ENCODE results near the gene ACSM2A. TPM values are rescaled to one million over a fixed set of nuclear protein-coding genes. Genes with fewer than 3 reads are reported as not detected.
"Not testable (repeated sequence)": the region's sequence is repeated elsewhere in the genome, so short reads cannot be mapped to it uniquely, and the experiment has no call there.

Gene ACSM2A
- total RNA-seq, 4 donors from 2014 or later, result not detected

DNA sequence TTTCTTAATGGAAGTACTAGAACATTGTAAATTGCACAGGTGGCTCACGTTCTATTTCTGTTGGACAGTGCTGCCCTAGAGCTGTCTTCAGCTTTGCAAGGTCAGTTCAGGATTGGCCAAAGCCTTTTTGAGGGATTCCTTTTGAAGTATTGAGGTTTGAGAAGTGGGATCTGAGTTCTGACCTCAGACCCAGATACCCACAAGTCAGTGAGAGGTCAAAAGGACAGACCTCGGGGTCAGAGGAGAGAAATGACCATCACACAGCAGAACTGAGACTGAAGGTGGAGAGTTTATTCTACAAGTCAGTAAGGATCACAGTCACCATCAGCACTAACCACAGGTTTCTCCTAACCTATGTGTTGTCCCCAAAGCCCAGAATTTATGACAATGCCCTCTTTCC is 40.3 kb upstream of the ACSM2A start:
- no peak for TF ChIP-seq POLR2A (IDR thresholded peaks at IDR 0.05)
- no peaks in the 10 kb centered on the region for H3K4me1 ChIP-seq
- H3K27ac ChIP-seq, result no peak overlapping the region
- no peak overlapping the region for H3K4me3 ChIP-seq
- no peaks in the 10 kb centered on the region for H3K9me3 ChIP-seq
- WGBS, 2 donors, result 70 to 78% methylated on average over 2 of the region's 2 CpGs
- DNase-seq, result no peak
- no peaks in the 10 kb centered on the region for H3K27me3 ChIP-seq
- intact Hi-C loops (cut with DNase I), result no loop called here
- no peaks in the 10 kb centered on the region for H3K36me3 ChIP-seq

DNA sequence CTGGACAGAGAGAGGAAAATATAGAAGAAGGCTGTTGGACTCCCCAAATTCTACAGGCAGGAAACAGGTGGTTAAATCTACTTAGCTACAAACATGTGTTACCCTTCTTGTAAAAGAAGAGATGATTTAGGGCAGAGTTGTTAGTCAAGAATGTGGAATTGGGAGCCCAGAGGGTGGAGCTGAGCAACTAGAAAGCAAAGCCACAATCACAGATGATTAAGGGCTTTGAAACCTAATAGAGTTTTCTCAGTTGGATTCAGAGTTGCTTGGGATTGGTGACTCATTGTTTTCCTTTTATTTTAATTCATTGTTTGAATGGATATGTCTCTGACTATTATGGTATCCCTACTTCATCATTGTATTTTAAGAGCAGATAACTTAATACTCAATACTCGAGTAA is 35.8 kb upstream of the ACSM2A start:
- H3K4me1 ChIP-seq, result no peaks in the 10 kb centered on the region
- DNase-seq, result no peak
- TF ChIP-seq, protein P1, sequence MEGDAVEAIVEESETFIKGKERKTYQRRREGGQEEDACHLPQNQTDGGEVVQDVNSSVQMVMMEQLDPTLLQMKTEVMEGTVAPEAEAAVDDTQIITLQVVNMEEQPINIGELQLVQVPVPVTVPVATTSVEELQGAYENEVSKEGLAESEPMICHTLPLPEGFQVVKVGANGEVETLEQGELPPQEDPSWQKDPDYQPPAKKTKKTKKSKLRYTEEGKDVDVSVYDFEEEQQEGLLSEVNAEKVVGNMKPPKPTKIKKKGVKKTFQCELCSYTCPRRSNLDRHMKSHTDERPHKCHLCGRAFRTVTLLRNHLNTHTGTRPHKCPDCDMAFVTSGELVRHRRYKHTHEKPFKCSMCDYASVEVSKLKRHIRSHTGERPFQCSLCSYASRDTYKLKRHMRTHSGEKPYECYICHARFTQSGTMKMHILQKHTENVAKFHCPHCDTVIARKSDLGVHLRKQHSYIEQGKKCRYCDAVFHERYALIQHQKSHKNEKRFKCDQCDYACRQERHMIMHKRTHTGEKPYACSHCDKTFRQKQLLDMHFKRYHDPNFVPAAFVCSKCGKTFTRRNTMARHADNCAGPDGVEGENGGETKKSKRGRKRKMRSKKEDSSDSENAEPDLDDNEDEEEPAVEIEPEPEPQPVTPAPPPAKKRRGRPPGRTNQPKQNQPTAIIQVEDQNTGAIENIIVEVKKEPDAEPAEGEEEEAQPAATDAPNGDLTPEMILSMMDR (IDR thresholded peaks at IDR 0.05), result no peak
- TF ChIP-seq POLR2A (IDR thresholded peaks at IDR 0.05), result no peak
- 65 to 77% methylated on average over 1 of the region's 1 CpG for WGBS, 2 donors
- H3K9me3 ChIP-seq, result no peaks in the 10 kb centered on the region
- no peaks in the 10 kb centered on the region for H3K27me3 ChIP-seq
- no peak overlapping the region for H3K4me3 ChIP-seq
- H3K36me3 ChIP-seq, result no peaks in the 10 kb centered on the region
- H3K27ac ChIP-seq, result no peak overlapping the region
- intact Hi-C loops (cut with DNase I), result no loop called here

DNA sequence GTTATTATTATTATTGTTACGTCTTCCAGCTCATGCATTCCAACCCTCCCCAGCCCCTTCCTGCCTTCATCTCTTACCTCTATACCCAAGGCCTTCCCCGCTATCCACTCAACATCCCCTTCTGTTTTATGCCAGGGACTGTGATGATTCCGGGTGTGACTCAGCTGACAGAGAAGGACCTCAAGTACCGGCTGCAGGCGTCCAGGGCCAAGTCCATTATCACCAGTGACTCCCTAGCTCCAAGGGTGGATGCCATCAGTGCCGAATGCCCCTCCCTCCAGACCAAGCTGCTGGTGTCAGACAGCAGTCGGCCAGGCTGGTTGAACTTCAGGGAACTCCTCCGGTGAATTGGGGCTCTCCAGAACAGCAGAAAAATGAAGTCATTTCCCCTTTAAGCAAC is 32.2 kb upstream of the ACSM2A start:
- H3K27ac ChIP-seq; H3K9me3 ChIP-seq; DNase-seq; intact Hi-C loops (cut with DNase I); H3K27me3 ChIP-seq; H3K36me3 ChIP-seq; H3K4me3 ChIP-seq; H3K4me1 ChIP-seq: not testable (repeated sequence)
- 84 to 88% methylated on average over 6 to 7 of the region's 8 CpGs for WGBS, 2 donors

DNA sequence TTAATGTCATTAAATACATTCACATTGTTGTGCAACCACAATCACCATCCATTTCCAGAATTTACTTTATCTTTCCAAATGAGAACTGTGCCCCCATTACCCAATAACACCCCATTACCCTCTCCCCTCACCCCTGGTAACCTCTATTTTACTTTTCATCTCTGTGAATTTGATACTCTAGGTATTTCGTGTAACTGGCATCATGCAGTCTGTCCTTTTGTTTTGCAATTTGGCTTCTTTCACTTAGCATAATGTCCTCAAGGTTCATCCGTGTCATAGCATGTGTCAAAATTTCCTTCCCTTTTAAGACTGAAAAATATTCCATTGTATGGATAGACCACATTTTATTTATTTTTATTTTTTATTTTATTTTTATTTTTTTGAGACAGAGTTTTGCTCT is 29.6 kb upstream of the ACSM2A start:
- H3K4me1 ChIP-seq; H3K4me3 ChIP-seq; intact Hi-C loops (cut with DNase I); H3K36me3 ChIP-seq; H3K9me3 ChIP-seq; H3K27ac ChIP-seq; H3K27me3 ChIP-seq; DNase-seq: not testable (repeated sequence)
- WGBS, 2 donors, result 54 to 60% methylated on average over 2 of the region's 2 CpGs

DNA sequence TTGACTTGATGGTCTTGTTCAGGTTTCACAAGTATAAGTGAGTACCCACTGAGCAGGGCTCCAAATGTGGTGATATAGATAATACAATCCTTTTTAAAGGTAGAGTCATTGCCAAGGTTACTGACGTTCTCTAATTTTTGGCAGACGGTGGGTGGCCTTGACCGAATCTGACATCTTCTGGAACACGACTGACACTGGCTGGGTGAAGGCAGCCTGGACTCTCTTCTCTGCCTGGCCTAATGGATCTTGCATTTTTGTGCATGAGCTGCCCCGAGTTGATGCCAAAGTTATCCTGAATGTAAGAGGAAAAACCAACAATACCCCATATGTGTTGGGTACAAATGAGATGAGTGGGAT is 27.6 kb upstream of the ACSM2A start:
- H3K4me3 ChIP-seq; H3K9me3 ChIP-seq; H3K27ac ChIP-seq; H3K27me3 ChIP-seq; H3K4me1 ChIP-seq; intact Hi-C loops (cut with DNase I); H3K36me3 ChIP-seq; DNase-seq: not testable (repeated sequence)
- WGBS, 2 donors, result 75 to 76% methylated on average over 4 to 5 of the region's 5 CpGs

DNA sequence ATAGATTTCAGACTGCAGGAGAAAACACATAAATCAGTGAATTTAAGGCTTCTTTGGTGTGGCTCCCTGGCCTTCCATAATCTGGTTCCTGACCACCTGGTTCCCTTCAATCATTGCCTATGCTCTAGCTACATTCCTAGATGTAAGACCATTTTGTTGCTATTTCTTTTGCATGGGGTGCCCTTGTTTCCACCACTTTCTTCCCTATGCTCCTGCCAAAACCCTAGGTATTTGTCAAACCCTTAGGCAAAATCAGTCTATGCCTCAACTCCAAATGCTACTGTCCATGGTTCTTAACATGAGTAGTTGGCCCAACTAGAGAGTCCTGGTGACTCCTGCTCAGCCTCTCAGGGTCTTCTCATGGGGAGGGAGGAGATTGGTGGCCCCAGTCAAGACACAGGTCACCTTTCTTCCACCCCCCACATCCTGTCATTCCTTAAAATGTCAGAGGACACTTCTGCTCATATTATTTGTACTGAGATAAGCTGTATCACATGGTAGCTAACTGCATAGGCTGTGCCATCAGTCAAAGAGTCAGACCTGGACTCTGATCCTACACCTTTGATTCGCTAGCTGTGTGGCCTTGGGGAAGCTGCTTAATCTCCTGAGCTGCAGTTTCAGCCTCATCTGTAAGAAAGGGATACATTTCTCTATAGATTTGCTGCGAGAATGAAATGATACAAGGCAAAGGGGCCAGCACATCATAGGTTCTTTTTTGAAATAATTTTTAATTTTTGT is 27.0 kb upstream of the ACSM2A start:
- 53 to 67% methylated on average over 2 of the region's 2 CpGs for WGBS, 2 donors
- Histone ChIP-seq H3K27ac (no peak overlapping the region), H3K27me3 (no peaks in the 10 kb centered on the region), H3K4me3 (no peak overlapping the region), H3K36me3 (no peaks in the 10 kb centered on the region), H3K4me1 (no peaks in the 10 kb centered on the region), H3K9me3 (no peaks in the 10 kb centered on the region)
- TF ChIP-seq, protein P1 (IDR thresholded peaks at IDR 0.05), result no peak
- TF ChIP-seq POLR2A (IDR thresholded peaks at IDR 0.05), result no peak
- no peak for DNase-seq
- intact Hi-C loops (cut with DNase I), result no loop called here

DNA sequence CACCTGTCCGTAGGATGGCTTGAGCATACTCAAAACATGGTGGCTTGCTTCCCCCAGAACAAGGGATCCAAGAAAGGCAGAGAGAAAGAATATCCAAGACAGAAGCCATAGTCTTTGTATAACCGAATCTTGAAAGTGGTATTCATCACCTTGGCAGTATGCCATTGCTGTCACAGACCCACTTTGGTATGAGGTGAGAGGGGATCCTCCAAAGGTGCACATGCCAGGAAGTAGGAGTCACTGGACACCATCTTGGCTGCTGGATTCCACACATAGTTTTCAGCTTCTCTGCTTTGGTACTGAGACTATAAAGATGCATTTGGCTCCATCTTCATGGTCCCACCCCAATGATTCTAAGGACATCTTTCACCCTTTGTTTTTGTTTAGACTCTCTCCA is 23.9 kb upstream of the ACSM2A start:
- H3K27ac ChIP-seq; H3K4me3 ChIP-seq; H3K27me3 ChIP-seq; H3K36me3 ChIP-seq; DNase-seq; intact Hi-C loops (cut with DNase I); H3K4me1 ChIP-seq; H3K9me3 ChIP-seq: not testable (repeated sequence)
- WGBS, 2 donors, result 43 to 100% methylated on average over 1 to 2 of the region's 2 CpGs

DNA sequence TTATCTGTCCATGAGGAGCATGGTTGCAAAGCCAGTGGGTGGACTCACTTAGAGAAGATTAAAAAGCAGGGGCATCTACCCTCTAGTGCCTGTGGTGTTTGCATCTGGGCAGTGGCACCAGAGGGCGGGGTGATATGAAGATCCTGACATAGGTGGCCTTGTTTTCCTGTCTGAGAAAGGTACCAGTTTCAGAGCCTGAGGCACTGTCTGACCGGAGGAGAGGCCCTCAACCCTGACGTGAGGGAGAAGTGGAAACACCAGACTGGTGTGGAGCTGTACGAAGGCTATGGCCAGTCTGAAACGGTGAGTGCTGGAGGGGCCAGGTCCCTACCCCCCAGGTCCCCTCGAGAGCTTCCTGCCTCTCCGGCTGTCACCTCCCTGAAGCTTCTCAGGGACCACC is 21.8 kb upstream of the ACSM2A start:
- WGBS, 2 donors, result 50 to 58% methylated on average over 1 to 7 of the region's 7 CpGs
- H3K36me3 ChIP-seq; H3K4me3 ChIP-seq; H3K4me1 ChIP-seq; DNase-seq; H3K27me3 ChIP-seq; intact Hi-C loops (cut with DNase I); H3K27ac ChIP-seq; H3K9me3 ChIP-seq: not testable (repeated sequence)

DNA sequence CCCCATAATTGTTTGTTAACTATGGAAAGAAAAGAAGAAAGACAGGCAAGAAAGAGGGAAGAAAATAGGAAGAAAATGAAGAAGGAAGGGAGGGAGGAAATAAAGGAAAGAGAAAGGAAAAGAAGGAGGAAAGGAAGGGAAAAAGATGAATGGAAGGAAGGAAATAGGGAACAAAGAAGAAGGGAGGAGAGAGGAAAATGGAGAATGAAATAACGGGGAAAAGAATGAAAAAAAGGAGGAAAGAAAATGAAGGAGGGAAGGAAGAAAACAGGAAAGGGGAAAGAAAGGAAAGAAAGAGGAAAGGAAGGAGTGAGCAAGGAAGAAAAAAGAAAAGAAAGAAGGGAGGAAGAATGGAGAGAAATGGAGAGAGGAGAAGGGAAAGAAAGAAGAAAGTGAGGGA is 20.8 kb upstream of the ACSM2A start:
- H3K27me3 ChIP-seq; DNase-seq; H3K4me1 ChIP-seq; intact Hi-C loops (cut with DNase I); H3K36me3 ChIP-seq; H3K4me3 ChIP-seq; H3K9me3 ChIP-seq; H3K27ac ChIP-seq: not testable (repeated sequence)
- WGBS, 2 donors, result 69 to 78% methylated on average over 1 of the region's 1 CpG
